ENCODE results near the gene SLA2.
"Not testable (repeated sequence)": the region's sequence is repeated elsewhere in the genome, so short reads cannot be mapped to it uniquely, and the experiment has no call there.

The SLA2 gene

GRCh38 chr20:36644706-36645095 lies 1.3 kb downstream of the SLA2 start:
- no peak for DNase-seq

GRCh38 chr20:36644032-36644705 lies 1.8 kb downstream of the SLA2 start:
- peak; percentile 47 for DNase-seq

- DNase-seq: no peak
These were observed 3.9 kb downstream of the SLA2 start for GRCh38 chr20:36642136-36642535.

GRCh38 chr20:36641506-36641843 lies 4.5 kb downstream of the SLA2 start:
- no peak for DNase-seq

GRCh38 chr20:36638876-36639400 lies 7.1 kb downstream of the SLA2 start:
- DNase-seq: not testable (repeated sequence)

GRCh38 chr20:36634342-36634741 lies 11.7 kb downstream of the SLA2 start:
- no peak for DNase-seq

GRCh38 chr20:36633285-36633772 lies 12.7 kb downstream of the SLA2 start:
- DNase-seq: no peak

GRCh38 chr20:36632487-36633284 lies 13.3 kb downstream of the SLA2 start:
- DNase-seq: no peak

GRCh38 chr20:36632147-36632486 lies 13.9 kb downstream of the SLA2 start:
- no peak for DNase-seq

- no peak for DNase-seq
These were observed 14.3 kb downstream of the SLA2 start for GRCh38 chr20:36631646-36632045.

GRCh38 chr20:36629719-36630681 lies 16.0 kb downstream of the SLA2 start:
- DNase-seq: peak; percentile 8

GRCh38 chr20:36628076-36628475 lies 17.9 kb downstream of the SLA2 start:
- no peak for DNase-seq

GRCh38 chr20:36624944-36625324 lies 21.1 kb downstream of the SLA2 start:
- DNase-seq: no peak

- no peak for DNase-seq
These were observed 21.7 kb downstream of the SLA2 start for GRCh38 chr20:36624068-36624943.

GRCh38 chr20:36623444-36623843 lies 22.6 kb downstream of the SLA2 start:
- DNase-seq: no peak

- DNase-seq: no peak
These were observed 25.1 kb downstream of the SLA2 start for GRCh38 chr20:36620917-36621316.

GRCh38 chr20:36614781-36615557 lies 31.0 kb downstream of the SLA2 start:
- no peak for DNase-seq

GRCh38 chr20:36613974-36614373 lies 32.0 kb downstream of the SLA2 start:
- no peak for DNase-seq

GRCh38 chr20:36611625-36612024 lies 34.4 kb downstream of the SLA2 start:
- DNase-seq: no peak

- not testable (repeated sequence) for DNase-seq
These were observed 37.6 kb downstream of the SLA2 start for GRCh38 chr20:36608388-36608728.
